AG09319 (cell line): ENCODE results near the gene ERC2.

Experiments used
- DNase-seq: peaks from one replicate; pipeline ENCODE4 v3.0.0-alpha.2; 2010; ENCODE audit warnings: low read depth; ENCODE audit errors: extremely low read depth
- CTCF ChIP-seq: IDR thresholded peaks from 2 replicates; pipeline ENCODE4 v1.5.1; 2011; ENCODE audit warnings: low read depth, mild to moderate bottlenecking, inconsistent platforms, low read length, moderate library complexity

The ERC2 gene

GRCh38 chr3:55477306-55478303, 990.7 kb downstream of the ERC2 start:
- no peak for DNase-seq
- TF ChIP-seq CTCF = no peak

DNA sequence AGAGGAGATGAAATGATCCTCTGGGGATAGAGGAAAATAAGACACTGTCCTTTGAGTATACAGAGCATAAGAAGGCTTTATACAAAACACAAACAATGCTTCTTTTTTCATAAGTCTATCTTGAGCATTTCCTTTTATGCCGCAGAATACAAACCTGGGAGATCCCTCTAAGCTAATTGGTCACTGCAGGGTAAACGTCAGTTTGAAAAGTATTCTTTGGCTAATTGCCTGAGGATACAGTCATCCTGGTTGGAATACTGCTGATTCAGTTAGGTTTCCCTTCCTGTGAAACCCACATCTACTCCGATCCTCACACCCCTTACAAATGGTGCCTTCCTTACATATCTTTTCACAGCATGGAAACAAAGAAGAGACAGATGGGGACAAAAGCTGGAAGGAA, 991.8 kb downstream of the ERC2 start:
- TF ChIP-seq CTCF = no peak
- DNase-seq = no peak

- DNase-seq = no peak
Measured at GRCh38 chr3:55474213-55474632, 994.0 kb downstream of the ERC2 start.

GRCh38 chr3:55473788-55474187, 994.5 kb downstream of the ERC2 start:
- no peak for DNase-seq
- no peak for TF ChIP-seq CTCF

More at GRCh38 chr3:55474213-55474632, 994.0 kb downstream of the ERC2 start:
- TF ChIP-seq CTCF = no peak

DNA sequence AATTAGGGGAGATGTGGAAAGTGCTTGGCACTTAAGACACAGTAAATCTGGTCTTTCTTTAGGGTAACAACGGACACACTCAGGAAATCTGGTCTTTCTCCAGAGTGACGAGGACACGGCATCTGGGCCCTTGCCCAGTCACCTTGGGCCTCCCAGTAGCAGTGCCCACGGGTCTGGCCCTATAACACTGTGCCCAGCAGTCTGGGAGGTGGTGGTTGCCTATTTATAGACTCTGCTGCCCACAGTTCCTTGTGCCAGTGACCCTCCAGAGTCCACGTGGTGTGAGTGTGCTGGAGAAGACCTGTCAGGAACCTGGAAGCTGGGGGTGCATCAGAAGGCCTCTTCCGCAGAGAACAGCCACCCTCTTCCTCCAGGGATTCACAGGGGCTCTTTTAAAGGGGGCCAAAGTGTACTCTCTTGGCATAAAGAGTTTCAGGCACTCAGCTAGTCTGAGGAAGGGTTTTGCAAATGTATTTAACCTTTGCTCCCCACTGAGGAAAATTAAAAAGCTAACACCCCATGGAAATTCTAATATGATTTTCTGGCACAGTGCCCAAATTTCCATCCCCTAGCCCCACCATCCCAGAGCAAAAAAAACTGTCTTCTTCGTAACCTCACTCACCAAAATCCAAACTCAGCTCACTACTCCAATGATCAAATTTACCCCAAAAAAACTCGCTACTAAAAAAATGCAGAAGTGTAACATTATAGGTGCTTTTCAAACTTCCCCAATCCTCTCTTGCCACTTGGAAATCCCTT, 996.6 kb downstream of the ERC2 start:
- no peak for TF ChIP-seq CTCF
- no peak for DNase-seq

GRCh38 chr3:55471084-55471483, 997.2 kb downstream of the ERC2 start:
- no peak for DNase-seq
- TF ChIP-seq CTCF = no peak
